GM23248 (cell line): Measurements from ENCODE around the gene DRAXIN.

Source experiments
- EZH2 ChIP-seq: fragments of 200-600 bp; sonication (generic); IDR thresholded peaks from 2 replicates; pipeline ENCODE4 v1.6.1; 2018; ENCODE audit warnings: antibody characterized with exemption, mild to moderate bottlenecking; ENCODE audit not compliant: insufficient read depth, poor library complexity, severe bottlenecking
- EZH2phosphoT487 ChIP-seq: fragments of 200-600 bp; sonication (generic); IDR thresholded peaks from 2 replicates; pipeline ENCODE4 v1.6.1; 2018; ENCODE audit warnings: antibody characterized with exemption, moderate library complexity, mild to moderate bottlenecking, low read depth; ENCODE audit not compliant: insufficient read depth

GRCh38 chr1:11761285-11761684 lies 69.8 kb downstream of the DRAXIN start:
- TF ChIP-seq EZH2phosphoT487 (no peak), EZH2 (no peak)
